Measurements from ENCODE around the gene RBMS2. TPM values are rescaled to one million over a fixed set of nuclear protein-coding genes. Genes with fewer than 3 reads are reported as not detected.

The RBMS2 gene
- total and polyA plus RNA-seq, 9 of the 15 experiments (the other 6 are each of a cell fraction or from before 2014, with no cell fraction given) = 0.08 to 10.5 (median 0.31) TPM

GRCh38 chr12:56565510-56566101, 44.0 kb downstream of the RBMS2 start (continued):
- no peak for TF ChIP-seq TEAD1 (CRISPR knock-in tag; IDR thresholded peaks at IDR 0.05)
- no peak for TF ChIP-seq ZNF253 (CRISPR knock-in tag; conservative IDR thresholded peaks at IDR 0.05)
- TF ChIP-seq NCOA4 (IDR thresholded peaks at IDR 0.05; ENCODE audit: partially characterized antibody) = no peak
- TF ChIP-seq SPI1 (IDR thresholded peaks at IDR 0.05; ENCODE audit: borderline replicate concordance, low read depth, low read length) = peak; percentile 15; the same call in 1 of the 2 replicates
- no peak; the same call in 1 of the 2 replicates for TF ChIP-seq ESRRA (IDR thresholded peaks at IDR 0.05; ENCODE audit: borderline replicate concordance, low read depth)
- TF ChIP-seq SREBF2 (CRISPR knock-in tag; IDR thresholded peaks at IDR 0.05) = no peak
- no peak for TF ChIP-seq MYNN (IDR thresholded peaks at IDR 0.05)
- no peak for TF ChIP-seq MYNN (CRISPR knock-in tag; IDR thresholded peaks at IDR 0.05)
- TF ChIP-seq HDAC3 (IDR thresholded peaks at IDR 0.05; ENCODE audit: borderline replicate concordance, partially characterized antibody) = no peak
- no peak for TF ChIP-seq ZNF146 (CRISPR knock-in tag; IDR thresholded peaks at IDR 0.05; ENCODE audit: unreplicated experiment)
- no peak for TF ChIP-seq ETV6 (IDR thresholded peaks at IDR 0.05; ENCODE audit: borderline replicate concordance in 1 of 2, low read depth in 2 of 2, low read length in 1 of 2)
- TF ChIP-seq ETV6 (CRISPR knock-in tag; IDR thresholded peaks at IDR 0.05; ENCODE audit: borderline replicate concordance) = no peak
- no peak for TF ChIP-seq RB1 (IDR thresholded peaks at IDR 0.05; ENCODE audit: low read depth)
- TF ChIP-seq ZNF780A (CRISPR knock-in tag; IDR thresholded peaks at IDR 0.05) = no peak
- TF ChIP-seq RAD21 (CRISPR knock-in tag; conservative IDR thresholded peaks at IDR 0.05 in 1 of 2, IDR thresholded peaks at IDR 0.05 in 1 of 2) = peak; percentile 11 to 15; a peak in 2 of 4 replicates
- no peak for TF ChIP-seq PTBP1 (IDR thresholded peaks at IDR 0.05; ENCODE audit: low read depth, low read length)
- TF ChIP-seq RBM34 (IDR thresholded peaks at IDR 0.05; ENCODE audit: borderline replicate concordance, insufficient read depth, low read length) = no peak
- no peak for TF ChIP-seq ZNF696 (CRISPR knock-in tag; conservative IDR thresholded peaks at IDR 0.05)
- 0 out of 2 replicates have a peak, but pooled peaks have one; percentile 15 for TF ChIP-seq SOX6 (IDR thresholded peaks at IDR 0.05)
- 0 out of 4 replicates have a peak, but pooled peaks of 1 of the 2 experiments have one; percentile 32 for TF ChIP-seq MAZ (CRISPR knock-in tag; conservative IDR thresholded peaks at IDR 0.05 in 1 of 2, IDR thresholded peaks at IDR 0.05 in 1 of 2)
- TF ChIP-seq, protein P1, sequence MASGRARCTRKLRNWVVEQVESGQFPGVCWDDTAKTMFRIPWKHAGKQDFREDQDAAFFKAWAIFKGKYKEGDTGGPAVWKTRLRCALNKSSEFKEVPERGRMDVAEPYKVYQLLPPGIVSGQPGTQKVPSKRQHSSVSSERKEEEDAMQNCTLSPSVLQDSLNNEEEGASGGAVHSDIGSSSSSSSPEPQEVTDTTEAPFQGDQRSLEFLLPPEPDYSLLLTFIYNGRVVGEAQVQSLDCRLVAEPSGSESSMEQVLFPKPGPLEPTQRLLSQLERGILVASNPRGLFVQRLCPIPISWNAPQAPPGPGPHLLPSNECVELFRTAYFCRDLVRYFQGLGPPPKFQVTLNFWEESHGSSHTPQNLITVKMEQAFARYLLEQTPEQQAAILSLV (tag; IDR thresholded peaks at IDR 0.05) = no peak
- TF ChIP-seq KHSRP (IDR thresholded peaks at IDR 0.05) = no peak
- no peak for TF ChIP-seq SUPT5H (IDR thresholded peaks at IDR 0.05)
- TF ChIP-seq FOXJ3 (CRISPR knock-in tag; IDR thresholded peaks at IDR 0.05) = no peak
- TF ChIP-seq SRF (CRISPR knock-in tag; IDR thresholded peaks at IDR 0.05) = peak in 1 of 2 experiments; percentile 62; a peak in 1 of 4 replicates

All from K562 (cell line).